ENCODE measurements around the gene REXO1.

REXO1 gene

DNA sequence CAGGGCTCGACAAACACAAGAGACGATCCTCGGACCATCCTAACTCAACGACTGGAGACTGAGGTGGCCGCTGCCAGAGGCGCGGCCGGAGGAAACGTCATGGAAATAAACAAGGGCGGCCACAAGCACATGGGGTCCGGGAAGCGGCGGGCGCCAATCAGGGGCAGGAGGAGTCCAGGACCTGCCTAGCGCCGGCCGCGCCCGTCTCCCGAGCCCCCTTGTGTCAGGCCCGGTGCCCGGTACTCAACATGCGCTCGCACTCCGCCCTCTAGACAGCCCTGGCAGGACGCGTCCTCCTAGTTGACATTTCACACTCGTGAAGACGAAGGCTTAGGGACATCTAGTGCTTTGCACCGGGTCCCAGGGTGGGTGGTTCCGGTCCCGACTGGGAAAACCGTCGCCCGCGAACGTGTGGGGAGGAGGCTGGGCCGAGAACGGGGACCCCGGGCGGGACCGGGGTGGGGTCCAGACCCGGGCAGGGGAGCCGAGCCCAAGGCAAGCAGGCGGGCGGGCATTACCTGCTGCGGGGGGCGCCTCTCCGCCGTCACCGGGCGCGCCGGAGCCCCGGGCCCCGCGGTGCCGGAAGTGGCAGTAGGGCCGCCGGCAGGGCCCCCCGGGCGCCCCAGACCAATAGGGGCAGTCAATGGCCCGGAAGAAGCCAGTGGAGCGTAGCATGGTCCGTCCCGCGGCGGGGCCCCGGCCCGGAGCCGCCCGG is 442 bp downstream of the REXO1 start:
- no peak for DNase-seq (ENCODE audit: low read depth in 2 of 2)

DNA sequence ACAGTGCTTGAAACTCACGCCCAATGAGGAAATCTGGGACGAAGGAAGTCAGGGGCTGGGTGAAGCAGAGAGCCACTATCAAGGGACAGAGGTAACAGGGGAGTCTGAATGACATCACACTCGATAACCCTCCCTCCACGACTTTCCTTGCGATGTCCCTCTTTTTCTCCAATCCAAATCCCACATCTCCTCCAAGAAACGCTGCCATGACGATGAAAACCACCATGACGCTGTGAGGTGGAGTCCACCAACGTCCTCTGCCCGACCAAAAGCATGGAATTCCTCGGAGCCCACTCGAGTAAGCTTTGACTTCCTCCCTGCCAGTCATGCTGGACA is 967 bp downstream of the REXO1 start:
- no peak for DNase-seq (ENCODE audit: low read depth in 2 of 2)

DNA sequence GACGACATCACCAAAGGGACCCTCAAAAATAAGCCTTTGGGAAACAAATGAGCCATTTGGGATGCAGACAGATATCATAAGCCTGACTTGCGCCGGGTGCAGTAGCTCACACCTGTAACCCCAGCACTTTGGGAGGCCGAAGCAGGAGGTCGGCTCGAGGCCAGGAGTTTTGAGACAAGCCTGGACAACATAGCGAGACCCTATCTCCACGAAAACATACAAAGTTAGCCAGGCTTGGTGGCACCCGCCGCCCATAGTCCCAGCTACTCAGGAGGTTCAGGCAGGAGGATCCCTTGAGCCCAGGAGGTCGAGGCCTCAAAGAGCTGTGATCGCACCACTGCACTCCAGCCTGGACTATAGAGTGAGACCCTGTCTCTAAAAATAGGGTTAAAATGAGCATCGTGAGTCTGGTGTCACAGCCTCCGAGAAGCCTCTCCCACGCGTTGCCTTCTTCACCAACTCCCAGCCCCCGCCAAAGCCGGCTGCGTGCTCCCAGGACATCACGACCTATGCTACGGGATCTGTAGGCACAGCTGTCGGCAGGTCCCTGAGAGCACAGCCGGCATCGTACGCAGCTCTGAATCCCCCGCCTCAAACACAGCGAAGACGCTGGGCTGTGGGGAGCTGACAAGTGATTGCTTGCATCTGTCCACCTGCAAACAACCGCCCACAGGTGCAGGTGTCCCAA is 1.6 kb downstream of the REXO1 start:
- no peak for DNase-seq (ENCODE audit: low read depth in 2 of 2)

DNA sequence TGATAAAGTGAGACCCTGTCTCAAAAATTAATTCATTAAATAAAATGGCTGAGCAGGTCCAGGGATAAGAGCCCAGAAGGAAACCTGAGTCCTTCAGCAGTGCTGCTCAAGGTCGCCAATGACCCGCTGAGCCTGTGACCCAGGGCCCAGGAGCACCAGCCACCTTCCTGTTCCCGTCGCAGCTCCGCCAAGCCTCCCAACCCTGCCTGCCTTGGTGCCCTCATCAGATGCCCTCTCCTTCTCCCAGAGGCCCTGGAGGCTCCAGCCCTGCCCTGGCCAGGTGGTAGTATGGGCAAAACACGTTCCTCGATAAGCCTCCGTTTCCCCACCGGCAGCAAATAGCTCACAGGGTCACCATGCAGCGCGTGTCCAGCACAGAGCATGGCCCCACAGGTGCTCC is 2.6 kb downstream of the REXO1 start:
- DNase-seq (ENCODE audit: low read depth in 2 of 2), result no peak

DNA sequence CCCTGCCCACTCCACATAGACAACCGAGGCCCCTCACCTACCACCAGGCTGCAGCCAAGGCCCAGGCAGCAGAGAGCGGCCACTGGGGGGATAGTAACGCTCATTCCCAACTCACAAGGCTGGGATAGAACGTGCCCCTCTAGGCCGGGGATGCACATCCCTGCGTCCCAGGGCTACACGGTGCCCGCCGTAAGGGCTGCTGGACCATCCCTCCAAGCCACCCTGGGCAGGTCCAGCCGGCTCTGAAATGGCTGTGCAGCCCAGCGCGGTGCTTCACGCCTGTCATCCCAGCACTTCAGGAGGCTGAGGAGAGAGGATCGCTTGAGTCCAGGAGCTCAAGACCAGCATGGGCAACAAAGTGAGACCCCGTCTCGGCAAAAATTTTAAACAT is 3.2 kb downstream of the REXO1 start:
- DNase-seq (ENCODE audit: low read depth in 2 of 2), result no peak

DNA sequence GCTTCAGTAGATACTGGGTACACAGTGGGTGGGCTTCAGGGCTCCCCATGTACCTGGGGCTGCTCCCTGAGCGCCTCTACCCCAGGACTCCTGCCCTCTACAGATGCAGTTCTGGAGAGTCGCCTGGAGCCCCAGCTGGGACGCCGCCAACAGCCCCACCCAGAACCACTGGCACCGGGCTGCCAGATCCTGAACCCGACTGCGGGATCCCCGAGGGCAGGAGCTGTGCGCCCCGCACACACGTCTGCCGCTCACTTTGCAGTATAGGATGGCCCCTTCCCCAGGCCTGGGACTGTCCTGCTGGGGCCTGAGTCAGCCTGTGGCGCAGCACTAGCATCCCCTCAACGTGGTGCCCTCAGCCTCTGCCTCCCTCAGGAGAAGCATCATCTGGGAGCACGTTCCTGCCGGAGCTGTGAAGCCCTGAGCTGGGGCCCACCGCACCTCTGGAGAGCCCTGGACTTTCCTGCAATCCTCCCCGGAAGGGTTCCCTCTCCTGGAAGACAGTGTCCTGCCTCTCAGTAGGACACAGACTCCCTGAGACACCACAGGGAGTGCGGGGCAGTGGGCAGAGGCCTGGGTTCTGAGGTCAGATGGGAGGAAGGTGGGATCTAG is 3.7 kb downstream of the REXO1 start:
- no peak for DNase-seq (ENCODE audit: low read depth in 2 of 2)

DNA sequence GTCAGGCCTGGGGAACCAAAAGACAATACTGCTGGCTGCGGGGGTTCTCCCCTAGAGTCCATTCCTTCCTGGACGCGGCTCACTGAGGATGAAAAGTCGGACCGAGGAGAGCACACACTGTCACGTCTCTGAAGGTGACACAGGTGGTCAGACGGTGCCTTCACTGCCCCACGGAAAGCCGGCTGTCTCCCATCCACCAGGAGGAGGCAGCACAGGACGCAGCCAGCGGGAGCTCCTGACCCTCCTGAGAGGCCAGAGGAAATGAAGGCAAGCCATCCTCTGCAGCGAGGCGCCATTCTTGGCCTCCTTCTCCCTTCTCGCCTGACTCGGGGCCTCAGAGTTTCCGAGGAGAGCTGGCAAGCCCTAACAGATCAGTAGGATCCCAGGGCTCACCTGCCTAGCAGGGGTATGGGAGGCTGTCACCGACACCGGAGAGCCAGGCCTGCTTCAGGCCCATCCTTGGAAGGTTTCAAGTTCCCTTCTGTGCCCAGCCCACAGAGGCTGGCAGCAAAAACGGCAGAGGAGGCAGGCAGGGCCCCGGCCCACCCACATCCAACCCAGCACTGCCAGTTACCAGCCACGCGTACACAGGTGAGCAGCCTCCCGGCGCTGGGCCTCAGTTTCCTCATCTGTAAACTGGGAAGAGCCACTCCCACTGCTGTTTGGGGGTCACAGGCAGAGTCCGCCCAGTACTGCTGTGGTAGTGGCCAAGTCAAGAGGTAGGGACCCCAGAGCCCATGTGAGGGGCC is 4.5 kb downstream of the REXO1 start:
- no peak for DNase-seq (ENCODE audit: low read depth in 2 of 2)

DNA sequence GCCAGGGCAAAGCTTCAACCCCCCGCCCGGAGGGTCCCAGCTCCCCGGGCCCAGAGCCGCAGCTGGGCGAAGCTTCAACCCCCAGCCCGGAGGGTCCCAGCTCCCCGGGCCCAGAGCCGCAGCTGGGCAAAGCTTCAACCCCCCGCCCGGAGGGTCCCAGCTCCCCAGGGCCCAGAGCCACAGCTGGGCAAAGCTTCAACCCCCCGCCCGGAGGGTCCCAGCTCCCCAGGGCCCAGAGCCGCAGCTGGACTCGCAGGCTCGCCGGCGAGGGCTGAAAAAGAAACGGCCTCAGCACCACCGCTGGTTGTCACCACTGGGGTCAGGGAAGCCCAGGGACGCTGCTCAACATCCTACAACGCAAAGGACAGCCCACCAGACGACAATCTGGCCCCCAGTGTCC is 5.2 kb downstream of the REXO1 start:
- DNase-seq (ENCODE audit: low read depth in 2 of 2), result no peak

DNA sequence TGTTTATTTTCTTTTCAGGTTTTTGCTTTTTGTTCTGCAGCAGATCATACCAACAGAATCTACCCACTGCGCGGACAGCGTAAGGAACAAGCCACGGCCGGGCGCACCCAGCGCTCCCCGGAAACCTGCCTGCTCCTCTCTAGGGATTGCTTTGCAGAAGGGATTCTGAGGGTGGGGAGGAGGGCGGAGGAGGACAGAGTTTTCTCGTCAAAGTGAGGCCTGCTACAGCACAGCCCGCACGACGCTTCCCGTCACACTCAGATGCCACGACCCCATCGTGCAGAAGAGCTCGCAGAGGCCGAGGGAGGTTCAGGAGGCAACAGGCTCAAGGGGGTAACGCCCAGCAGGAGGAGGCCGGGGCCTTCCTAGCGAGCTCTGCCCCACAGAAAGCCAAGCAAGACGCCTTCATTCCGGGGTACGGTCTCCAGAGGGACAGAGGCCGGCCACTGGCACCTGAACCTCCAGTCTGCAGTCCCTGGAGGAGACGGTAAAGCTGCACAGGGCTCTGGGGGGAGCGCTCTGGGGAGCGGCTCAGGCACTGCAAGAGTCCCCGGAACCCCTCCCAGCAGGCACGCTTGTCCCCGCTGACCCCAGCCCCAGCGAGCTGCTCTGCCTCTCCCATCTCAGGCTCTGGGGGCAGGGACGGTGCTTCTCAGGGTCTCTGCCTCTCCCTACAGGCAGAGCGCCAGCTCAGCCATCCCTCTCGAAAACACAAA is 6.9 kb downstream of the REXO1 start:
- DNase-seq (ENCODE audit: low read depth in 2 of 2), result no peak

DNA sequence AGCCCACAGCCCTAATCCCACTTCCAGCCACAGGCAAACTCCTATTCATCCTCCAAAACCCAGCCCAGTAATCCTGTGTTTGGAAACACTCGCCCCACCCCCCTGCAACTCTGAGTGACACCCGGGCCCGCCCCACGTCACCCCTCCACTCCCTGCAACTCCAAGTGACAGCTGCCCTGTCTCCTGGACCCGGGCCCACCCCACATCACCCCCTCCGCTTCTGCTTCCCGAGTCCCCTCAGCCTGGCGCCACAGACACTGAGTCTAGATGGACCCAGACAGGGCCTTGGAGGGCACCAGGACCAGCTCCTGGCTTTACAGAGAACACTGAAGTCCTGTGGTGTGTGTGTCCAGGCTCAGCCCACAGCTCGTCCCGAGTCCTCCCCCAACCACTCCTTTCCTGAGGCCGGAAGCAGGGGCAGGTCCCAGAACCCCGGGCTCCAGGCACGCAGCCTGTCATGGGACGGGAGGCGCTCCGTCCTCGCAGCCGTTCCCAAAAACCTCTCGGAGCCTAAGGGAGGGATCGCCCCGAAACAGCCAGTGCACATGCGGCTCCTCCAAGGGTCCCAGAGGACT is 7.7 kb downstream of the REXO1 start:
- no peak for DNase-seq (ENCODE audit: low read depth in 2 of 2)

DNA sequence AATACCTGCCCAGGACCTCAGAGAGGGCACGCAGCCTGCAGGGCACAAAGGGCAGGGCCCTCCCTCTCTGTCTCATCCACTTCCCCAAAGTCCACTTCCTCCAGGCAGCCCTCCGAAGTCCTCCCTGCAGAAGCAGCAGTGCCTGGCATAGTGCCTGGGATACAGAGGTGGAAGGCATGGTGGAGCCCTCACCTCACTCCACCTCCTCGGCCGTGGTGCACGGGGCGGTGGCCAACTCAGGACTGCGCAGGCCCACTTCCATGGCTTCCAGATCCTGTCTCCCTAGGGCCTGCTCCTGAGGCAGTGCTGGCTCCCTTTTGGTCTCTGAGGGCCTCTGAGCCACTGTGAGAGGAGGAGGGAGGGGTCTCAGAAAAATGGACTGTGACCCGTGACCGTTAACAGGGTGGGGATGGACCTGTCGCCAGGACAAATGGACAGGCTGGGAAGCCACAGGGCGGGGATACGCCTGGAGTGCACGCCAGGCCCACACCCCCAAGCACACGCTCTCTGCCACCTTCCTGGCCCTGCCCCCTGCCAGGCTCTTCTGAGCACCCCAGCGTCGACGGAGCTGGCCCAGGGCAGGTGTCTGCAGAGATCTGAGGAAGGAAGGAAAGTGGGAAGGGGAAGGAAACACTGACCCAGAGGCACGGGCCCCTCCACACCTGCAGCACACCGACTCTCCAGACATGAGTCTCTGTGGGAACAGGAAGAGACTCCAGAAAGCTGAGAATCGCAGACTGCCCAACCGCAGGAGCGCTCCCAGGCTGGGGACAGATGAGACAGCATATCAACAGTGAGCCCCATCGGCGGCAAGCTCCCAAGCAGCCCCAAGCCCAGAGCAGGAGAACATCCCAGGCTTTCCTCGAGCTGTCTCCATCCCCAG is 8.4 kb downstream of the REXO1 start:
- DNase-seq (ENCODE audit: low read depth in 2 of 2), result no peak

DNA sequence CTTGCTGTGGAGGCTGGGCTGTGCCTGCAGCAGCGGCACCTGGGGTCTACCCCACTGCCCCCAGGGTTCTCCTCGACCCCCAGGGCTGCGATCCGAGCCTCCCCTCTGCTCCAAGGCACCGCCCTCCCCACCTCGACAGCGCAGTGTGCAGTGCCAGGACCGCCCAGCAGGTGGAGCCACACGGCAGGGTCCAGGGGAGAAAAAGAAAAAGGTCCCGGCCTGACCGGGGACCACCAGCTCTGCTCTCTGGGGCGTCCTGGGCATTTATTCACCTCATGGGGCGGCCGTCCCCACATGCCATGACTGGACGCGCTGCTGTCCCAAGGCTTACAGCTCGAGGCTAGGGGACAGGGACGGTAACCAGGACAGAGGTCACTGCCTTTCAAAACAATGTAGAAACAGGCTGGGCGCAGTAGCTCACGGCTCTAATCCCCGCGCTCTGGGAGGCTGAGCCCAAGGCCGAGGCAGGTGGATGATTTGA is 10.6 kb downstream of the REXO1 start:
- DNase-seq (ENCODE audit: low read depth in 2 of 2), result no peak

DNA sequence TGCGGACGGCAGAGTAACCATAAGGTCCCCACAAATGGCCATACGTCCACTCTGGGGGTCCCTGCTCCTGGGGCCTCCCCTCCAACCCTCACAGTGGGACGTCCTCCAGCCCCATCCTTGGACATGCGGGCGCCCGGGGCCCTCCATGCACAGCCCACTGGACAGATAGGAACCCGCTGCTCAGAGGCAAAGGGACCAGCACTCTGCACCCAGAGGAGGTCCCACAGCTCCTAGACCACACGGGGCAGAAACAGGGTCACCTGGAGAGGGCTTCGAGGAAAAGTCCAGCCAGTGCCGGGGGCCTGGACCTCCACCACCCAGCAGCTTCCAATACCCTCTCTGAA is 11.1 kb downstream of the REXO1 start:
- no peak for DNase-seq (ENCODE audit: low read depth in 2 of 2)

DNA sequence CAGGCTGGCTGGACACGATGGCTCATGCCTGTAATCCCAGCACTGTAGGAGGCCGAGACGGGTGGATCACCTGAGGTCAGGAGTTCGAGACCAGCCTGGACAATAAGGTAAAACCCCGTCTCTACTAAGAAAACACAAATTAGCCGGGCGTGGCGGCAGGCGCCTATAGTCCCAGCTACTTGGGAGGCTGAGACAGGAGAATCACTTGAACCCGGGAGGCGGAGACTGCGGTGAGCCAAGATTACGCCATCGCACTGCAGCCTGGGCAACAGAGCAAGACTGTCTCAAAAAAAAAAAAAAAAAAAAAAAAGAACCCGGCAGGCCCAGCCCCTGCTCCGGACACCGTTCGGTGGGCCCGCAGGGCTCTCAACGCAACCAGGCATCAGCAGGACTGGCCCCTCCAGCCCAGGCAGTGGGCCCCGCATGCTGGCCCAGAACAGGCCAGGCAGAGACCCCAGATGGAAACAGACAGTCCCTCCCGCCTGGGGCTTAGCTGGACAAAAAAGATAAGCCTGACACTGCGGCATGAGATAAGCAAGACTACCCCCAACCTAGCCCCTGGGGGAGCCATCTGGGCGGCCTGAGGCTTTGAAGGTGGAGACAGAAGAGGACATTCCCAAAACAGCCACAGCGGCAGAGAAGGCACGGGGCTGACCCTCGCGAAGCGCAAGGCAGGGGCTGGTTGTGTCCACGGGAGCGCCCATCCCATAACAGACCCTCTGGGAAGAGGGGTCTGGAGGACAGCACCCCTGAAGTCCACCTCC is 11.6 kb downstream of the REXO1 start:
- no peak for DNase-seq (ENCODE audit: low read depth in 2 of 2)

DNA sequence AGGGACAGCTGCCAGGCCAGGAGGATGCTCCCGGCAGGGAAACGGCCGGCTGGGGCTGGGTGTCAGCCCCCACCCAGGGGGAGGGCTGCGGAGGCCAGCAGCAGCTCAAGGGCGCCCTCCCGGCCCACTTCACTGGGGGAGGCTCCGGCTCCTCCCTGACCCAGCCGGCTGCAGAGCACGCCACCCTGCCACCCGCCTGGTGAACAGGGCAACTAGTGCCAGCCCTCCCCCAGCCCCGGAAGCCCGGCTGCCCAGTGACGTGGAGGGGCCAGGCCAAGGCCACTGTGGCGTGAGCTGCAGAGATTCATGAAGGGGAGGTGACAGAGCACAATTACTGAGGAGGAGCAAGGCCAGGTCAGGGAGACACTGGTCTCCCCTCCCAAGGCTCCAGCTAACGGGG is 14.7 kb downstream of the REXO1 start:
- no peak for DNase-seq (ENCODE audit: low read depth in 2 of 2)

DNA sequence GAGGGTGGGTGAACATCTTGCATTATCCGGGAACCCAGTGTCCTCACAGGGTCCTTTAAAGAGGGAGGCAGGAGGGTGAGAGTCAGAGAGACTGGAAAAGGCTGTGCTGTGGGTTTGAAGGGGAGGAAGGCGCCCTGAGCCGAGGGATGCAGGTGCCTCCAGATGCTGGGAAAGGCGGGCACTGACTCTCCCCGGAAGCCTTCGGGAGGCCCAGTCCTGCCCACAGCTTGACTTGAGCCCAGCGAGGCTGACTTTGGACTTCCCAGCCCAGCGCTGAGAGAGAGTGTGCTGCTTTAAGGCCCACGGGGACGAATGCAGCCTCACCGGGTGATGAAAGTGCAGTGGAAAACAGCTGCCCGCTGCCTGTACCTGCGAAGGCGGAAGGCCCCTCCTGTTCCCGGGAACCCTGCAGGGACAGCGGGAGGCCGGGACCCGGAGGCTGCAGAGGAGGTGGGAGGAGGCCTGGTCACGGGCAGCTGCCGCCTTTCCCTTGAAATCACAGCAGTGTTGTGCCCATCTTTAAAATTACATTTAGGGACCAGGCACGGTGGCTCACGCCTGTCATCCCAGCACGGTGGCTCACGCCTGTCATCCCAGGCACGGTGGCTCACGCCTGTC is 16.1 kb downstream of the REXO1 start:
- no peak for DNase-seq (ENCODE audit: low read depth in 2 of 2)

DNA sequence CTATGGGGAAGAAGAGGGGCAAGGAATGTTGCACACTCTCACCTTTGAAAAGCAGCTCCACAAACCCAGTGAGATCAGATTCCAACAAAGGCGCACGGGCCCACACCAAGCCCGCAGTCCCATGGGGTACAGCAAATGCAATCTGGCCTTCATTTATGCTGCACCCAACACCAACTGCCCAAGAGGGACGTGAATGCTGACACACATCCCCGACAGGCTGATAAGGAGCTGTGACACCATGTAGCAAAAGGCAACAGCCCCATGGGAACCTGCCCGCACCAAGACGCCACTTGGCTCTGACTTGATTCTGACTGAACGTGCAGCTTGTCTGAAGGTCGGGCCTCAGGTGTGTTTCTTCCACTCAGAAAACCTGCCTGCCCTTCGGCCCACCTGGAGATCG is 17.3 kb downstream of the REXO1 start:
- no peak for DNase-seq (ENCODE audit: low read depth in 2 of 2)

DNA sequence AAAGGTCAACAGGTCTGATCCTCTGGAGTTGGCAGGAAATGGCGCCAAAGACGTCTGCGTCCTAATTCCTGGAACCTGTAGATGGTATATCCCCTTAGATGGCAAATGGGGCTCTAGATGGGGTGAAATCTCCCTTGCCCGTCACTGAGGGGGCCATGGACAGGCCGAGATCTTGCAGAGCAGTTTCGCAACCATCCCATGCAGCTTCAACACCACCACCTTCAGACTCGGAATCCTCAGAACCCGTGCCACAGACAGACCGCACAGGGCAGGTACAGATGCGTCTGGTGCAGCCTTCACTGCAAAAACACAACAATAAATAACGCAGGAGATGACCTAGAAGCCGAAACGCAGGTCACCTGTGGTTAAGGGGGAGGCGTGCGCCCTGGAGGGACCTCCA is 17.7 kb downstream of the REXO1 start:
- DNase-seq (ENCODE audit: low read depth in 2 of 2), result no peak

DNA sequence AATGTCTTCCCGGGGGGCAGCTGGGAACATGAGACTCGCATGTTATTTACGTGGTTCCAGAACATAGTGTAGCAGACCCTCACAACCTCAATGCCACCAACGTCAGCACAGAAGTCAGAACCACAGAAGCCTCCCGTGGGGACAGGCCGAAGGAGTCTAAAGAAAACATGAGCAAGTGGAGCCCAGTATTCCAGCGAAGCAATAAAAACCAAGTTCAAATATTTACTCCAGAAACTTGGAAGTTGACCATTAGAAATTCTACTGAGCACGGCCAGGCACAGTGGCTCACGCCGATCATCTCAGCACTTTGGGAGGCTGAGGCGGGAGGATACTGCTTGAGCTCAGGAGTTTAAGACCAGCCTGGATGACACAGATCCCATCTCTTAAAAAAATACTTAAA is 18.3 kb downstream of the REXO1 start:
- no peak for DNase-seq (ENCODE audit: low read depth in 2 of 2)

Measured in stimulated activated CD8-positive, alpha-beta memory T cell treated with anti-CD3 and anti-CD28 coated beads, Interleukin-2, amount 100 ng/mL, for 1 hour (primary cell).